GM12865 (cell line): ENCODE results near the gene HLCS.

ENCODE experiments used
- DNase-seq: peaks from one replicate; pipeline ENCODE4 v3.0.0; 2010; ENCODE audit warnings: low read depth
- H3K4me3 ChIP-seq: 2 replicates; pipeline ENCODE4 v1.5.1; 2011; ENCODE audit warnings: mild to moderate bottlenecking, low read depth, low read length, control low read depth
- CTCF ChIP-seq: IDR thresholded peaks from 2 replicates; pipeline ENCODE4 v1.5.1; 2011; ENCODE audit warnings: low read length, control low read depth, low read depth, inconsistent platforms; ENCODE audit not compliant: insufficient read depth; ENCODE audit errors: missing control alignments

The HLCS gene

GRCh38 chr21:36852864-36853263, 113.6 kb downstream of the HLCS start:
- DNase-seq: no peak
- no peak overlapping the region for H3K4me3 ChIP-seq
- no peak for TF ChIP-seq CTCF

GRCh38 chr21:36852293-36852692, 114.2 kb downstream of the HLCS start:
- no peak overlapping the region for H3K4me3 ChIP-seq
- TF ChIP-seq CTCF: no peak
- no peak for DNase-seq

- H3K4me3 ChIP-seq: no peak overlapping the region
- no peak for TF ChIP-seq CTCF
- no peak for DNase-seq
Measured at GRCh38 chr21:36851121-36851520, 115.3 kb downstream of the HLCS start.

- no peak for TF ChIP-seq CTCF
- no peak for DNase-seq
- H3K4me3 ChIP-seq: no peak overlapping the region
Measured at GRCh38 chr21:36850372-36850771, 116.1 kb downstream of the HLCS start.

GRCh38 chr21:36849461-36850105, 116.9 kb downstream of the HLCS start:
- H3K4me3 ChIP-seq: no peak overlapping the region
- no peak for DNase-seq
- TF ChIP-seq CTCF: no peak

GRCh38 chr21:36848730-36849274, 117.7 kb downstream of the HLCS start:
- no peak for TF ChIP-seq CTCF
- DNase-seq: no peak
- H3K4me3 ChIP-seq: no peak overlapping the region

GRCh38 chr21:36847189-36847588, 119.3 kb downstream of the HLCS start:
- no peak for DNase-seq
- TF ChIP-seq CTCF: no peak
- H3K4me3 ChIP-seq: no peak overlapping the region
